COR-L47 (cell line): ENCODE measurements around the gene DNAJC9.

ENCODE experiments used
- DNase-seq: peaks from one replicate; lab custom pipeline; 2025; lab: John Stamatoyannopoulos, UW

Gene DNAJC9

GRCh38 chr10:73238990-73239566, 8.0 kb downstream of the DNAJC9 start:
- no peak for DNase-seq

DNA sequence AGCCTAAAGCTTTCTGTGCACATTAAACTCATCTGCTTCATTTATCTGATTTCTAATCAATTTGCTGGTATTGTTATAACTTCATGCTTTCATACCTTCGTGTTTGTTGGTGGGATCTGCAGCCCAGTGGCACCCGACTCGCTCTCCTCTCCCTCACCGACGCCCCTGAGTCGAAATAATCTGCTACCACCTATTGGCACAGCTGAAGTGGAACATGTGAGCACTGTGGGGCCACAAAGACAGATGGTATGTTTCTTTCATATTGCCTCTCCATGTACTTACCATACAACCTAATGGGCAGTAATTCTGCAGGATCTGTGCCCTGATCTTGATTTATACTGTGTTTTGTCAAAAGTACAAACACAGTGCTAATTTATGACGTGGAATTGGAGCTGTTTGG, 12.4 kb downstream of the DNAJC9 start:
- no peak for DNase-seq

GRCh38 chr10:73233883-73234282, 13.2 kb downstream of the DNAJC9 start:
- DNase-seq: no peak

DNA sequence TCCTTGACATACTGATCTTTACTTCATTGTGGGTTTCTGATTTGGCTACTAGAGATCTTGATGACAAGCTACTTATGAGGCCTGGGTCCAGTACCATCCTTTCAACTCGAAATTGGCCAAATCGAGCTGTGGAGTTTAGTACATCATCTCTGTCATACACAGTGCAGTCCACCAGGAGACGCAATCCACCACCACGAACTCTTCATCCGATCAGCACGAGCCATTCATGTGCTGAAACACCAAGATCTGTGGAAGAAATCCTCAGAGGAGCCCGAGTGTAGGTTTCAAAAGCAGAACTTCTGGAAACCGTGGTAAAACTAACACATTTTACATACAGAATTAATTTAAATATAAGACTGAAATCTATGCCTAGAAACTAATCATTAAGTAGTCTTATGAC, 14.2 kb downstream of the DNAJC9 start:
- DNase-seq: no peak

DNA sequence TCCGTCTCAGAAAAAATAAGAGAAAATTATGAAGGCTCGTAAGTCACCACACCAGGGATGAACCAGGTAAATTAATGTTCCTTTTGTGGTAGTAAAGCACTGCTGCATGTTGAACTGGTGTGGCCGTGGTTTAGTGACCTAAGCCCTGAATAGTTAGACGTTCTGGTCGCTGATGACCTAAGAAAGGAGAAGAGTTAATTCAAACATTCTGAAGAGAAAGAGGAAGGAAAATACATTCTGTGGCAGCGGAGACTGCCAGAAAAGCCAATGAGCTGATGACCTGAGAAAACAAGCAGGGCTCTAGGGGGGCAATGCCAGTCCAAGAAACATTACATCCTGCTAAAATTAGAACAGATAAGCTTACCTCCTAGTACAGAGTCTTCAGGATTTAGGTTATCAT, 17.5 kb downstream of the DNAJC9 start:
- DNase-seq: no peak

GRCh38 chr10:73228247-73228646, 18.8 kb downstream of the DNAJC9 start:
- DNase-seq: no peak

DNA sequence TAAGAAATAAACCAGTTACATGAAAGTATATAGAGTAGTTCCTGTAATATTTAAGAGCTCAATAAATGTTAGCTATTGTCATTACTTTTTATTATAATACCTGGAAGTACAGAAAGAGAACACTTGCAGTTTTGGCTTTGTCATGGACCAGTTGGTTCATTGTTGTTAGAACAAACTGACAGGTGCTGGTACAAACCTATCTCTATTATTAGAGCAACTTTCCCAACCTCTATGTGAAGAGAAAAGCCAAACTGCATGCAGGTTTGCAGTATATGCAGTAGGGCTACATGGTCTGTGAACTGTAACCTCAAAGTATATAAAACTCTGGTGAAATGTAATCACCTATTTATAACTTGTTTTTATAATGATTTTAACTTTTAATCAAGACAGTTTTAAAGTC, 20.4 kb downstream of the DNAJC9 start:
- no peak for DNase-seq

DNA sequence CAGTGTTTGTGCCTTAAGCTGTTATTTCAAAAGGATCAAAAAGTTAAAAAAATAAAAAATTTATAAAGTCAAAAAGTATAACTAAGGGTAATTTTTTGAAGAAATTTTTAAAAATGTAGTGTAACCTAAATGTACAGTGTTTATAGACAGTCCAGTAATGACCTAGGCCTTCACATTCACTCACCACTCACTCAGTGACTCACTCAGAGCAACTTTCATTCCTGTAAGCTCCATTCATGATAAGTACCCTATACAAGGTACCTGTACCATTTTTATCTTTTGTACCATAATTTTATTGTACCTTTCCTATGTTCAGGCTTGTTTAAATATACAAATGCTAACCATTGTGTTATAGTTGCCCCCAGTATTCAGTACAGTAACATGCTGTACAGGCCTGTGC, 21.5 kb downstream of the DNAJC9 start:
- DNase-seq: no peak

DNA sequence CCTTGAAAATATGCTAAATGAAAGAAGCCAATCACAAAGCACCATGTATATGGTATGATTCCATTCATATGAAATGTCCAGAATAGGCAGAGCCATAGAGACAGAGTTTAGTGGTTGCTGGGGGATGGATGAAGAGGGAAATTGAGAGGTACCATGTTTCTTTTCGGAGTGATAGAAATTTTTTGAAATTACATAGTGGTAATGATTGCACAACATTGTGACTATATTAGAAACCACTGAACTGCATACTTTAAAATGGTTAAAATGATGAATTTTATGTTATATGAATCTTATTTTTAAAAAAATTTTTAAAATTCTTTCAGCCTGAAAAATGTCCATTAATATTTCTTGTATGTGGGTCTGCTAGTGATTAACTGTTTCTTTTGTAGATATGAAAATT, 26.1 kb downstream of the DNAJC9 start:
- no peak for DNase-seq

DNA sequence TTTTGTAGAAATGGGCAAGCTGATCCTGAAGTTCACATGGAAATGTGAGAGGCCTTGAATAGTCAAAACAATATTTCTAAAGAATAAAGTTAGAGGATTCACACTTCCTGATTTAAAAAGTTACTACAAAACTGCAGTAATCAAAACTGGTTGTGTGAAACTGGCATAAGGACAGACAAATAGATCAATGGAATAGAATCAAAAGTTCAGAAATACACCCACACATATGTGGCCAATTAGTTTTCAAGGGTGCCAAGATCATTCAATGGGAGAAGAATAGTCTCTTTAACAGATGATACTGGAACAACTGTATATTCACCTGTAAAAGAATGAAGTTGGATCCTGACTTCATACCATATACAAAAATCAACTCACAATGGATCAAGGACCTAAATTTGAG, 27.7 kb downstream of the DNAJC9 start:
- DNase-seq: no peak

DNA sequence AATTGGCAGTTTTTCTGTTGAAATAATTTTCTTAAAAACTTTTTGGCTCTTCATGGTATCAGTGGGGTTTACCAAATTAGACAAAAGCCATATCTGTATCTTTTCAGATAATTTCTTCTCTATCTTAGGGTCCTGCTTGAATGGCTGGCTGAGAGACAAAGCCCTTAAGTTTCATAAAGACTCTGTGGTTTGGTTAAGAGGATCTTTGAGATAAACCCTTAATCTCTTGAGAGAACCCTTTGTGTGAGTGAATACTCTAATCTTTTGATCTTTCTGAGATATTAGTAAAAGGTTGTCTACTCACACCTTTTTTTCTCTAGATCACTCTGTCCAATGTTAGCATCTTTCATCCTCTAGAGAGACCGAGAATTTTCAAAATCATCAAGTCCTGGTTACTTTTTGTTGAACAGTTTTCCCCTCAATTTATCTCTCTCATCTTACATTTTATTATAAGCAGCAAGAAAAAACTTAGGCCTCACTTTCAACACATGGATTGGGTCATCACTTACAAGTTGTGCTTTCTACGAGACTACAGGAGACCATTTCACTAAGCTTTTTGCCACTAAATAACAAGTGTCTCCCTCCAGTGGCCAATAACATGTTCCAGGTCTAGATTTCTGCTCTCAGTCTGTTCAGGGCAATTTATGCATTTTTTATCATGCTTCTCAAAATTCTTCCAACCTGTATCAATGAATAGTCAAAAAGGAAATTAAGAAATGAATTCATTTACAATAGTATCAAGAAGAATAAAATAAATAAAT, 28.4 kb downstream of the DNAJC9 start:
- no peak for DNase-seq

GRCh38 chr10:73217628-73218027, 29.4 kb downstream of the DNAJC9 start:
- DNase-seq: no peak

- DNase-seq: no peak
Observed at GRCh38 chr10:73215749-73216148, 31.3 kb downstream of the DNAJC9 start.

DNA sequence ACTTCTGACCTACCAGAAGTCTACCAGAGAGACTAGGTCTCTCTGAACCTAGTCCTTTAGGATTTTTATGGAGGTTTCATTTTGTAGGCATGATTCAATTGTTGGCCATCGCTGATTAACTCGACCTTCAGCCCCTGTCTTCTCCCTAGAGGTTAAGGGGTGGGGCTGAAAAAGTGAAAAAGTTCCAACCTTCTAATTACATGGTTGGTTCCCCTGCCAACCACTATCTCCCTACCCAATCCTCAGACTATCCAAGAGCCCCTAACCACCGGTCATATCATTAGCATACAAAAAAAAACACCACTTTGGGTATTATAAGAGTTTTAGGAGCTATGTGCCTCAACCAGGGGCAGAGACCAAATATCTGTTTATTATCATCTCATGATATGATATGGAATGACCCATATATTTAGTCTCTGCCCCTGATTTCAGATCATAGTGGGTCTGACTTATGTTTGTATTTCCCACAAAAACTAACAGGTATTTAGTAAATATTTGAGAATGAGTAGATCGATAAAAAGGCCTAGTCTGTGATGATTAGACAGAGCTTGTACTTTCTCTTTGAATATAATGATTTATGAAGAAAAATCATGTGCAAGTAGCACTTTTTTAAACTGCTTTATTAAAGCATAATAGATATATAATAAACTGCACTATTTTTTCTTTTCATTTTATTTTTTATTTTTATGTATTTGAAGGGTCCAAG, 35.8 kb downstream of the DNAJC9 start:
- DNase-seq: no peak

DNA sequence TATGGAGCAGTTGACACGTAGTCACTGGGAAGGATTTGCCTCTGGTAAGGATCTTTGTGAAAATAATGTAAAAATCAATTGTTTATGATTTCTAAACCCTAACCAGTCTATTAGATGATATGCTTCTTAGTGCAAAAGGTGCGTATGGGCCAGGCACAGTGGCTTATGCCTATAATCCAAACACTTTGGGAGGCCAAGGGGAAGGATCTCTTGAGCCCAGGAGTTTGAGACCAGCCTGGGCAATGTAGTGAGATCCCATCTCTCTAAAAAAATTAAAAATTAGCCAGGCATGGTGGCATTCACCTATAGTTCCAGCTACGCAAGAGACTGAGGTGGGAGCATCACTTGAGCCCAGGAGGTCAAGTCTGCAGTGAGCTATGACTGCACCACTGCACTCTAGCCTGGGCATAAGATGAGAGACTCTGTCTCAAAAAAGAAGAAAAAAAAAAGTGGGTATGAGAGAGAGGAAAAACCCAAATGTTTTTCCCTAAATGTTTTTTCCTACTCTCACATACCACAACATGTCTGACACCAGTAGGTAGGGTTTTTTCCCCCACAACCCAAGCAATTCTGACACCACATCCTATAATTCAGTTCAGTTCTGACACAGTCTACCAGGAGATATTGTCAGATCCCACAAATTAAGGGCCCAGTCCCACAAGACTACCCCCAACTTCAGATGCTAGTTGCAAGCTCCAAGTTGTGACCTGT, 36.5 kb downstream of the DNAJC9 start:
- no peak for DNase-seq

- DNase-seq: no peak
Observed at GRCh38 chr10:73209705-73210104, 37.4 kb downstream of the DNAJC9 start.

GRCh38 chr10:73207883-73208282, 39.2 kb downstream of the DNAJC9 start:
- DNase-seq: no peak

GRCh38 chr10:73206385-73206784, 40.7 kb downstream of the DNAJC9 start:
- no peak for DNase-seq

DNA sequence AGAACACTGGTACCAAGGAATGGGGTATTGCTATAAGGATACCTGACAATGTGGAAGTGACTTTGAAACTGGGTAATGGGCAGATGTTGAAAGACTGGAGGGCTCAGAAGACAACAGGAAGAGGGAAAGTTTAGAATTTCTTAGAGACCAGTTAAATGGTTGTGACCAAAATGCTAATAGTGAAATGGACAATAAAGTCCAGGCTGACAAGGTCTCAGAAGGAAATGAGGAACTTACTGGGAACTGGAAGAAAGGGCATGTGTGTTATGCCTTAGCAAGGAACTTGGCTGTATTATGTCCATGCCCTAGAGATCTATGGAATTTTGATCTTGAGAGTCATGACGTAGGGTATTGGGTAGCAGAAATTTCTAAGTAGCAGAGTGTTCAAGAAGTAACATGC, 41.2 kb downstream of the DNAJC9 start:
- DNase-seq: no peak

- DNase-seq: no peak
Observed at GRCh38 chr10:73205081-73205480, 42.0 kb downstream of the DNAJC9 start.
